ENCODE results near the gene CXCL16.

- TF ChIP-seq CTCF (IDR thresholded peaks at IDR 0.05), result no peak
- no peak for TF ChIP-seq POLR2AphosphoS5 (IDR thresholded peaks at IDR 0.05)
- TF ChIP-seq EP300 (IDR thresholded peaks at IDR 0.05), result no peak
- no peak for TF ChIP-seq POLR2A (IDR thresholded peaks at IDR 0.05)
Observed at GRCh38 chr17:4759776-4760236, 20.1 kb upstream of the CXCL16 start.

Data from suprapubic skin (tissue), 4 donors.